SK-N-SH (cell line): ENCODE results near the gene GATC.

ENCODE experiments used
- CHD2 ChIP-seq: fragments of 150-350 bp; IDR thresholded peaks from 2 replicates; pipeline ENCODE4 v1.6.1; 2018; ENCODE audit warnings: low read length; ENCODE audit not compliant: partially characterized antibody
- FOXJ3 ChIP-seq: sonication (generic); formaldehyde crosslinking; IDR thresholded peaks from 2 replicates; pipeline ENCODE4 v1.5.1; 2020; ENCODE audit warnings: mild to moderate bottlenecking, missing genetic modification reagents
- JUND ChIP-seq: IDR thresholded peaks from 2 replicates; pipeline ENCODE4 v1.4.0; 2012
- MAX ChIP-seq: IDR thresholded peaks from 2 replicates; pipeline ENCODE4 v1.4.0; 2012; ENCODE audit warnings: low read depth
- MXI1 ChIP-seq: IDR thresholded peaks from 2 replicates; pipeline ENCODE4 v1.6.1; 2012; ENCODE audit warnings: mild to moderate bottlenecking, low read depth, low read length, improper control_type of control experiment
- POLR2AphosphoS5 ChIP-seq: IDR thresholded peaks from 2 replicates; pipeline ENCODE4 v1.6.1; 2012; ENCODE audit warnings: low read depth, low read length
- RAD21 ChIP-seq: IDR thresholded peaks from 2 replicates; pipeline ENCODE4 v1.6.1; 2012; ENCODE audit warnings: mild to moderate bottlenecking, low read length
- RCOR1 ChIP-seq: fragments of 150-350 bp; IDR thresholded peaks from 2 replicates; pipeline ENCODE4 v1.6.1; 2017; ENCODE audit warnings: antibody characterized with exemption, low read length
- SIN3A ChIP-seq: IDR thresholded peaks from 2 replicates; pipeline ENCODE4 v1.6.1; 2012; ENCODE audit warnings: low read depth, mild to moderate bottlenecking, low read length, moderate library complexity, borderline replicate concordance
- TAF1 ChIP-seq: IDR thresholded peaks from 2 replicates; pipeline ENCODE4 v1.6.1; 2012; ENCODE audit warnings: low read depth, mild to moderate bottlenecking, low read length, moderate library complexity, borderline replicate concordance
- YY1 ChIP-seq: IDR thresholded peaks from 2 replicates; pipeline ENCODE4 v1.4.0; 2012; ENCODE audit warnings: low read depth, mild to moderate bottlenecking
- TF ChIP-seq, protein P1 (sequence below): fragments of 200-600 bp; sonication (generic); IDR thresholded peaks from 2 replicates; pipeline ENCODE4 v1.6.1; 2017; ENCODE audit warnings: antibody characterized with exemption, mild to moderate bottlenecking, moderate library complexity

DNA sequence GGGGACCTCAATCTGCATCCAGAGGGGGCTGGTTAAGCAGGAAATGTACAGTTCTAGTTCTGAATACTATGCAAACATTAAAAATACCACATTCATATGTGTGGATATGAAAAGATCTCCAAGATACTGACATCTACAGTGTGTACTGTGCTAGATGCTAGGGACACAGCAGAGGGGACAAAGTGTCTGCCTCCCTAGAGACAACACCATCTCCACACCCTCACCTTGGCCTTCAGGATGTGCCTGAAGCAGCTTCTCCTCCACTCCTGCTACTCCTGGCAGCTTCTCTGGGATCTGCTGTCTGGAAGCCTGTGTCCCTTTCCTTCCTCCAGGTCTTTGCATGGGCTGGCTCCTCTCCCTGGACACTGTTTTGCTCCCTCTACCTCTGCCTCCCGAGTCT is 34.0 kb downstream of the GATC start:
- TF ChIP-seq RCOR1 (no peak), YY1 (no peak), JUND (no peak), MXI1 (no peak), SIN3A (no peak), POLR2AphosphoS5 (no peak), RAD21 (no peak), FOXJ3 (CRISPR knock-in tag) (no peak), MAX (no peak), TAF1 (no peak), CHD2 (no peak)
- TF ChIP-seq, protein P1, sequence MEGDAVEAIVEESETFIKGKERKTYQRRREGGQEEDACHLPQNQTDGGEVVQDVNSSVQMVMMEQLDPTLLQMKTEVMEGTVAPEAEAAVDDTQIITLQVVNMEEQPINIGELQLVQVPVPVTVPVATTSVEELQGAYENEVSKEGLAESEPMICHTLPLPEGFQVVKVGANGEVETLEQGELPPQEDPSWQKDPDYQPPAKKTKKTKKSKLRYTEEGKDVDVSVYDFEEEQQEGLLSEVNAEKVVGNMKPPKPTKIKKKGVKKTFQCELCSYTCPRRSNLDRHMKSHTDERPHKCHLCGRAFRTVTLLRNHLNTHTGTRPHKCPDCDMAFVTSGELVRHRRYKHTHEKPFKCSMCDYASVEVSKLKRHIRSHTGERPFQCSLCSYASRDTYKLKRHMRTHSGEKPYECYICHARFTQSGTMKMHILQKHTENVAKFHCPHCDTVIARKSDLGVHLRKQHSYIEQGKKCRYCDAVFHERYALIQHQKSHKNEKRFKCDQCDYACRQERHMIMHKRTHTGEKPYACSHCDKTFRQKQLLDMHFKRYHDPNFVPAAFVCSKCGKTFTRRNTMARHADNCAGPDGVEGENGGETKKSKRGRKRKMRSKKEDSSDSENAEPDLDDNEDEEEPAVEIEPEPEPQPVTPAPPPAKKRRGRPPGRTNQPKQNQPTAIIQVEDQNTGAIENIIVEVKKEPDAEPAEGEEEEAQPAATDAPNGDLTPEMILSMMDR = no peak
